Testis (tissue), 2 donors: ENCODE measurements around the gene SUMO2.
"Not testable (repeated sequence)": the region's sequence is repeated elsewhere in the genome, so short reads cannot be mapped to it uniquely, and the experiment has no call there.

Source experiments
- CTCF ChIP-seq, 3 experiments: fragments of 450-650 bp in 2 of 3; fragments of 200-600 bp in 1 of 3; sonication (generic) in 1 of 3; IDR thresholded peaks; one replicate each; pipeline ENCODE4 v1.5.1; 2016 to 2019; ENCODE audit warnings: antibody characterized with exemption in 3 of 3, mild to moderate bottlenecking in 2 of 3, moderate library complexity in 1 of 3
- POLR2A ChIP-seq: fragments of 450-650 bp; IDR thresholded peaks from one replicate; pipeline ENCODE4 v1.6.1; 2017; ENCODE audit warnings: antibody characterized with exemption, mild to moderate bottlenecking, moderate library complexity

- TF ChIP-seq CTCF (IDR thresholded peaks at IDR 0.05); POLR2A: not testable (repeated sequence)
Measured at GRCh38 chr17:75137762-75138161, 45.0 kb downstream of the SUMO2 start.
